22Rv1 (cell line): ENCODE data around the gene ARFGAP1.

Source experiments
- CTCF ChIP-seq: fragments of 450-650 bp; IDR thresholded peaks from 2 replicates; pipeline ENCODE4 v1.5.1; 2017; ENCODE audit warnings: mild to moderate bottlenecking
- ZFX ChIP-seq: fragments of 450-650 bp; IDR thresholded peaks from 2 replicates; pipeline ENCODE4 v1.6.1; 2017; ENCODE audit warnings: antibody characterized with exemption, borderline replicate concordance

- TF ChIP-seq CTCF (no peak), ZFX (no peak)
Observed at GRCh38 chr20:63223826-63224207, 48.8 kb upstream of the ARFGAP1 start.
